HCT116 (cell line): ENCODE results near the gene GLRB. TPM values are rescaled to one million over a fixed set of nuclear protein-coding genes. Genes with fewer than 3 reads are reported as not detected.

Experiments used
- ATAC-seq: fragments of 200-7000 bp; cut with Tn5 transposase; 2 replicates; pipeline ENCODE4 v1.9.1; 2020; ENCODE audit warnings: mild to moderate bottlenecking, moderate library complexity
- BruUV-seq: library from RNA; stranded (reverse); fragments of 400-500 nt; replicated peaks from 2 replicates; lab custom pipeline; 2021; lab: Mats Ljungman, UMichigan
- CTCF ChIA-PET: fragments of 300-600 bp; sonication (Branson Sonifier 250); formaldehyde crosslinking; loops from one replicate; lab custom pipeline; 2021; ENCODE audit warnings: antibody characterized with exemption; lab: Charles Lee
- POLR2A ChIA-PET: fragments of 300-600, 350-600 bp; sonication (Branson Sonifier 250); formaldehyde crosslinking; loops from one replicate; lab custom pipeline; 2021; ENCODE audit warnings: antibody characterized with exemption; lab: Charles Lee
- RAD21 ChIA-PET, 2 experiments: fragments of 300-600 bp; sonication (Branson Sonifier 250); formaldehyde crosslinking; loops; one replicate each; lab custom pipeline; 2023; ENCODE audit warnings: low total read pairs in 2 of 2; ENCODE audit not compliant: uncharacterized antibody in 2 of 2, unreplicated experiment in 2 of 2, low non-redundant PET in 1 of 2; lab: Charles Lee
- DNase-seq: peaks from one replicate; pipeline ENCODE4 v3.0.0-alpha.2; 2010; ENCODE audit warnings: low read depth, low spot score
- H2AFZ ChIP-seq: fragments of 200-600 bp; shearing (Covaris generic), sonication (generic); 2 replicates; pipeline ENCODE4 v1.6.1; 2017; ENCODE audit warnings: low read depth, mixed run types, mixed read lengths, antibody characterized with exemption, low read length; ENCODE audit not compliant: poor library complexity, severe bottlenecking
- H3K27ac ChIP-seq: 2 replicates; pipeline ENCODE4 v1.5.1; 2012; ENCODE audit warnings: low read depth, low read length
- H3K27me3 ChIP-seq: fragments of 200-600 bp; sonication (generic); 2 replicates; pipeline ENCODE4 v1.6.1; 2016; ENCODE audit warnings: mixed run types, low read length, mixed read lengths; ENCODE audit not compliant: insufficient read depth
- H3K36me3 ChIP-seq, 2 experiments: fragments of 200-500 bp in 1 of 2; fragments of 200-600 bp in 1 of 2; sonication (Bioruptor generic) in 1 of 2; sonication (generic) in 1 of 2; 2 replicates each; pipeline versions ENCODE4 v1.5.1 to v1.6.1; 2014 to 2016; ENCODE audit warnings: low read length in 2 of 2, inconsistent platforms in 1 of 2, mixed read lengths in 1 of 2, mixed run types in 1 of 2; ENCODE audit not compliant: insufficient read depth in 2 of 2, control insufficient read depth in 1 of 2
- H3K4me1 ChIP-seq, 2 experiments: fragments of 200-600 bp in 1 of 2; sonication (generic) in 1 of 2; 2 replicates each; pipeline versions ENCODE4 v1.5.1 to v1.6.1; 2012 to 2017; ENCODE audit warnings: low read length in 2 of 2, inconsistent platforms in 1 of 2, mild to moderate bottlenecking in 1 of 2, mixed read lengths in 1 of 2, mixed run types in 1 of 2, moderate library complexity in 1 of 2; ENCODE audit not compliant: insufficient read depth in 2 of 2, control insufficient read depth in 1 of 2
- H3K4me2 ChIP-seq: fragments of 200-600 bp; sonication (generic); 2 replicates; pipeline ENCODE4 v1.6.1; 2017; ENCODE audit warnings: mixed run types, low read length, mixed read lengths
- H3K4me3 ChIP-seq, 2 experiments: fragments of 200-600 bp in 1 of 2; sonication (generic) in 1 of 2; replicated peaks in 1 of 2; 2 replicates each; pipeline ENCODE4 v1.5.1; 2011 to 2016; ENCODE audit warnings: low read length in 2 of 2, control low read depth in 1 of 2, low read depth in 1 of 2, mild to moderate bottlenecking in 1 of 2, mixed read lengths in 1 of 2, mixed run types in 1 of 2
- H3K79me2 ChIP-seq: fragments of 200-600 bp; sonication (generic); 2 replicates; pipeline ENCODE4 v1.6.1; 2017; ENCODE audit warnings: mild to moderate bottlenecking, mixed run types, low read length, moderate library complexity, mixed read lengths; ENCODE audit not compliant: insufficient read depth
- H3K9ac ChIP-seq: fragments of 200-600 bp; sonication (generic); 2 replicates; pipeline ENCODE4 v1.6.1; 2016; ENCODE audit warnings: low read length, mixed read lengths
- H3K9me2 ChIP-seq: fragments of 200-600 bp; sonication (generic), shearing (Covaris generic); 2 replicates; pipeline ENCODE4 v1.6.1; 2017; ENCODE audit warnings: mixed run types, mild to moderate bottlenecking, moderate library complexity; ENCODE audit not compliant: insufficient read depth
- H3K9me3 ChIP-seq, 2 experiments: fragments of 200-500 bp in 1 of 2; fragments of 200-600 bp in 1 of 2; sonication (Bioruptor generic) in 1 of 2; sonication (generic) in 1 of 2; 2 replicates each; pipeline ENCODE4 v1.6.1; 2014 to 2017; ENCODE audit warnings: low read length in 2 of 2, mixed read lengths in 2 of 2, inconsistent platforms in 1 of 2, low read depth in 1 of 2, mild to moderate bottlenecking in 1 of 2, mixed run types in 1 of 2, moderate library complexity in 1 of 2; ENCODE audit not compliant: control insufficient read depth in 1 of 2, insufficient read depth in 1 of 2
- H4K20me1 ChIP-seq: fragments of 200-600 bp; sonication (generic), shearing (Covaris generic); 2 replicates; pipeline ENCODE4 v1.6.1; 2017; ENCODE audit warnings: mixed run types, mild to moderate bottlenecking, moderate library complexity; ENCODE audit not compliant: insufficient read depth
- CTCF ChIP-seq, 3 experiments: fragments of 200-600 bp in 1 of 3; sonication (generic) in 1 of 3; IDR thresholded peaks in 2 of 3; conservative IDR thresholded peaks in 1 of 3; 2 replicates each; pipeline ENCODE4 v1.5.1; 2012 to 2017; ENCODE audit warnings: low read depth in 2 of 3, low read length in 2 of 3, antibody characterized with exemption in 1 of 3, borderline replicate concordance in 1 of 3, control low read depth in 1 of 3, mild to moderate bottlenecking in 1 of 3, mixed read lengths in 1 of 3, mixed run types in 1 of 3, moderate library complexity in 1 of 3; ENCODE audit not compliant: insufficient read depth in 1 of 3
- EGR1 ChIP-seq: IDR thresholded peaks from 2 replicates; pipeline ENCODE4 v1.6.1; 2012; ENCODE audit warnings: low read depth
- ELF1 ChIP-seq: IDR thresholded peaks from 2 replicates; pipeline ENCODE4 v1.6.1; 2012; ENCODE audit warnings: low read depth, borderline replicate concordance
- EZH2phosphoT487 ChIP-seq: fragments of 200-600 bp; IDR thresholded peaks from 2 replicates; pipeline ENCODE4 v1.6.1; 2018; ENCODE audit warnings: antibody characterized with exemption, borderline replicate concordance
- RAD21 ChIP-seq: IDR thresholded peaks from 2 replicates; pipeline ENCODE4 v1.6.1; 2012; ENCODE audit warnings: low read depth, mild to moderate bottlenecking
- SRF ChIP-seq: IDR thresholded peaks from 2 replicates; pipeline ENCODE4 v1.6.1; 2012; ENCODE audit warnings: low read depth
- intact Hi-C: fragments of 100-400 bp; cut with micrococcal nuclease; formaldehyde crosslinking; loops from 2 replicates; pipeline ENCODE4 v1.10.0; 2022
- total RNA-seq: library from RNA; stranded (reverse); gene quantifications from one replicate; pipeline ENCODE4 v1.2.1, GENCODE V29; 2021; ENCODE audit not compliant: unreplicated experiment

The GLRB gene
- total RNA-seq, 1 experiment from 2014 or later = not detected

GRCh38 chr4:157217708-157218107 is 141.8 kb downstream of the GLRB start:
- Histone ChIP-seq H3K27ac (no peak overlapping the region), H3K9me3 (no peaks in the 10 kb centered on the region), H3K4me1 (no peaks in the 10 kb centered on the region), H3K27me3 (no peaks in the 10 kb centered on the region), H4K20me1 (no peaks in the 10 kb centered on the region), H3K79me2 (no peaks in the 10 kb centered on the region), H3K4me2 (no peak overlapping the region), H3K9me2 (no peaks in the 10 kb centered on the region), H3K36me3 (no peaks in the 10 kb centered on the region), H2AFZ (peak overlapping the region; percentile 29), H3K9ac (no peak overlapping the region), H3K4me3 (no peak overlapping the region)
- DNase-seq (peak; percentile 18), ATAC-seq (no peak; the same call in 1 of the 2 replicates)
- intact Hi-C loops = loop anchor here (1.0 to 10.0 kb wide), 3 partner anchors 743 to 955 kb away; partner anchors contain the start of gene GASK1B
- CTCF ChIA-PET = no interaction called here
- no TSS peak for BruUV-seq
- RAD21 ChIA-PET = no interaction called here
- TF ChIP-seq CTCF (IDR thresholded peaks at IDR 0.05 in 2 of 3, conservative IDR thresholded peaks at IDR 0.05 in 1 of 3; ENCODE audit: borderline replicate concordance in 1 of 3, insufficient read depth in 1 of 3, low read depth in 2 of 3, low read length in 2 of 3) = peak; percentile 51 to 72 (median 53); a peak in 5 of 6 replicates
- TF ChIP-seq RAD21 = peak; percentile 62
- no peak for TF ChIP-seq EGR1
- POLR2A ChIA-PET = no interaction called here

GRCh38 chr4:157219711-157220370 is 143.9 kb downstream of the GLRB start:
- Histone ChIP-seq H3K9me2 (no peaks in the 10 kb centered on the region), H4K20me1 (no peaks in the 10 kb centered on the region), H2AFZ (no peak overlapping the region), H3K4me2 (no peak overlapping the region), H3K9me3 (no peaks in the 10 kb centered on the region), H3K9ac (no peak overlapping the region), H3K4me1 (no peaks in the 10 kb centered on the region), H3K79me2 (no peaks in the 10 kb centered on the region), H3K4me3 (no peak overlapping the region), H3K36me3 (no peaks in the 10 kb centered on the region), H3K27ac (no peak overlapping the region), H3K27me3 (no peaks in the 10 kb centered on the region)
- BruUV-seq = no TSS peak
- ChIA-PET RAD21 (no interaction called here), POLR2A (no interaction called here), CTCF (no interaction called here)
- no peak for ATAC-seq
- intact Hi-C loops = loop anchor here (5.0 to 10.0 kb wide), 3 partner anchors 295 to 952 kb away; partner anchors contain the start of gene GASK1B
- no peak for DNase-seq
- no peak for TF ChIP-seq SRF
- TF ChIP-seq EZH2phosphoT487 = no peak
- no peak for TF ChIP-seq ELF1
